GM19328 (cell line): ENCODE results near the gene MRPL38.
"Not testable (repeated sequence)": the region's sequence is repeated elsewhere in the genome, so short reads cannot be mapped to it uniquely, and the experiment has no call there.

Experiments used
- ATAC-seq: cut with Tn5 transposase; IDR thresholded peaks from one replicate; pipeline ENCODE4 v1.9.1; 2021; ENCODE audit warnings: mild to moderate bottlenecking, moderate library complexity; ENCODE audit not compliant: unreplicated experiment

The MRPL38 gene

DNA sequence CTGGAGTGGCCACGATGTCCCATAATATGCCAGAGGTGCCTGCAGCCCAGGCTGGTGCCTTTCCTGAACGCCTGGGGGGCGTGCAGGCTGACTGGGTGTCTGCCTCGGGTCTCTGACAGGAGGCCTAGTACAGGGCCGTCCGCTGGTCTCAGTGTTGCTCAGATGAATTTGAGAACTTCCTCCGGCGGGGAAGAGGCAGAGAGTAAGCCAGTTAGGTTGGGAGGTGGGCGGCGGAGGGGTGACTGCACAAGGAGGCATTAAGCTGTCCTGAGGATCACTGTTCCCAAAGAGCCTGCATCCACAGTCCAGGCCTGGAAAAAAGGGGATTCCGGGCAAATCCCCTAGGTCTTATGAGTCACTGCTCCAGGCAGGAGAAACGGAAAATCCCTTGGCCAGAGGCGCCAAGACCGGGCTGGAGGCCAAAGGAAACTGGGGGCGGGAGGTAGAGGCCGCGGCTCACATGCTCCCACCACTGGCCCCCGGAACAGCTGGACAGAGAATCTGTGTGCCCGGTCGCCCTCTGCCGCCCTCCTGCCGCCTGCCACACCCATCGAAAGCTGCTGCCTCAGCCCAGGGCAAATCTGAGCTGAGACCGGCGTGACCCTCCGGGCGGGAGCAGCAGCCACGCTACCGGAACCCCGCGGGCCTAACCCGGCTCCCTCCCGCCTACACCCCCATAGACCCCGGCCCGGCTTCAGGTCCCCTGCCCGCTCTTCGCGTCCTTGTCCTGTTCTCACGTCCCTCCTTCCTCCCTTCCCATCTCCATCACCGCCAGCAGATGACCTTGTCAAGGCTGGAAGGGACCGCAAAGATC lies 27.5 kb downstream of the MRPL38 start:
- no peak for ATAC-seq

DNA sequence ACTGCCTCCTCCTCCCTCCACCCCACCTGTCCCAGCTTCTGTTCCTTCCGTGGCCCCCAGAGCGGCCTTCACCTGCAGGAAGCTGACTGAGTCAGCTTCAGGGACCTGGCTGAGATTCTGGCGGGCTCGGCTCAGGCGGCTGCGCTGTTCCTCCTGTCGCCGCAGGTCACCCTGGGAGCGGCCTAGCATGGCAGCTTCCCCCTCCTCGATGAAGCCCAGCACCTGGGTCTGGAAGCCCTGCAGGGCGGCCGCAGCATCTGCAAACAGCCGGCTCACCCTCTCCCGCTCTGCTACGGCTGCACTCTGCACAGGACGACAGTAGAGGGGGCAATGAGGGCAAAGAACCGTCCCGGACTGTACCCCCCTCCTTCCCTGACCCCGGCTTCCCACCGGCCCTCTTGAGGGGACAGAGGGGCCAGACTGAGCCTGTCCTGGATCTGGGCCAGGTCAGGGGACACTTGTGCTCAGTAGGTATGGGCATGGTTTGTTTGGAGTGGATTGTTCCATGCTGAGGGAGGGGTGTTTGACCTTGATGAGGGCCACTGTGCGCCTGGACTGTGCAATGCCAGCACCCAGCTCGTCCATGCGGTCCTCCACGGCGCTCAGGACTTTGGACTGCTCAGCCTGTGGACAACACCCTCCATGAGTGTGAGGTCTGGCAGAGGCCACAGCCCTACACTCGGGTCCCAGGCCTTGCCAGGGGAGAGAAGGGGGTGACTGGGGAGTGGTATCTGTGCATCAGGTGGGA lies 28.3 kb downstream of the MRPL38 start:
- no peak for ATAC-seq

DNA sequence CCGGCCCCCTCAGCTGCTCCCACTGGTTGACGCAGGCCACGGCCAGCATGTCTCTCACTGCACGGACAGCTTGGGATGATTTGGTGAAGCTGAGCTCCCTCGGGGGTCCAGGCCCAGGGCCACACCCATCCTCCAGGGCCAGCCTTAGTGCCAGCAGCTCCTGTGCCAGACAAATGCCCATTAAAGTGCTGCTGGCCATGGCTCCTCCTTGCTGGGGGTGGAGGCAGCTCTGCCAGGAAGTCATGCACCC lies 28.8 kb downstream of the MRPL38 start:
- no peak for ATAC-seq

DNA sequence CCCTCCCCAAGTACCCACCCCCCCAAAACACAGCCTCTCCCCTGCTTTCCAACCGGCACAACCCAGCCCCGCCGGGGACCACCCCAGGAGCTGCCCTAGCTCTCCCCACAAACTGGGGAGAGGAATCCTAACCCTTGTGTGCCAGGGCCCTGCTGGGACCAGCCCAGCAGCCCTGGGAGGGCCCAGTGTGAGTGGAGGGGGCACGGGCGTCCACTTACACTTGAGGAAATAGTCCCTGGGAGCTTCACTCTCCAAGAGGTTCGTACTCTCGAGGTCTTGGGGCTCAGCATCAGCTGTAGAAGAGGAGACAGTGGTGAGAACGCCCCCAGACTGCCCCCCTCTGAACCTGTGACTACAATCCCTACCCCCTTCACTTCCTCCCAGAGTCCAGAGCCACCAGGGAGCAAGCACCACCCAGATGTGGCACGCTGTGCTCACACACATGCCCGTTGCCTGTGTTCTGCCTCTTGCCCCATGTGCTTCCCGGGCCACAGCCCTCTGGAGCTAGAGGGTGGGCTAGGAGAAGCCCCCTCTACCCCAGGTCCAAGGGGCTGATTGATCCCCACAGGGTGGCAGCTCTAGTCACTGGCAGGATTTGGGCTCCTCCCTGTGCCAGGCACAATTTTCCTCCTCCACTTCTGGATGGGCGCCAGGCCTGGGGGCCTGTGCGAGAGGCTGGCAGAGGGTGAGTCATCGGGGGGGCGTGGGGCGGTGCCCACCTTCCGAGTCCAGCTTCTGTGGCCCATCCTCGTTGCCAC lies 29.3 kb downstream of the MRPL38 start:
- ATAC-seq, result no peak

DNA sequence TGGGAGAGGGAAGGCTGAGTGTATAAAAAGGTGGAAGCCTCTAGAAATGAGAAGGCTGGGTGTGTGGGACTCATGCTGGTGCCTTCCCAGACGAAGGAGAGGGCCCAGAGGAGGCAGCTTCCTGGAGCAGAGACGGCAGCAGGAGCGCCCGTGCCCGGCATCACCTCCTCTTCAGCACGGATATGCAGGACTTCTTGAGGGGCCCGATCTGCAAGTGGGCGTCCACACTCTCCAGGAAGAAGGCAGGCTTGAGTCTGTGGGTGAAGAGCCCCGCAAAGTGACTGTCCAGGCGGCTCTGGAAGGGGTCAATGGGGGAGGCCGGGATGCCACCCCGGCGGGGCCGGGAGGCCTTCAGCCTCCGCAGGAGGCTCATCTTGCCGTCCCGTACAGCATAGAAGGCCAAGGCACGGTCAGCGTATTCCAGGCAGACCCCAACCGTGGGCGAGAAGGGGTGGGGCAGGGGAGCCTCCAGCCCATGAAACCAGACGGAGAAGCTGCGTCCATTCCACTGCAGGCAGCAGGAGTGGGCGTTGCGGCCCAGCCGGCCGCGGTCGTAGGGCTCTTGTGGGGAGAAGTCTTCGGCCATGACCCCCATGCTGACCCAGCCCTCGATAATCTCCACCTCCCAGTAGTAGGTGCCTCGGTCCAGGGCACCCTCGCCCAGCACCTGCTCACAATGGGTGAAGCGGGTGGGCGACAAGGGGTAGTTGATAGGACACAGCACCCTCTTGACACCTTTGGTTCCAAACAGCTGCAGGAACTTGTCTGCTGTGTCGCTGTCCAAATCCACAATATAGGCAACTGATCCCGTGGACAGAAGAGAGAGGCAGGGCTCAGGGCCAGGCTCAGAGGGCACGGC lies 30.1 kb downstream of the MRPL38 start:
- ATAC-seq, result no peak

DNA sequence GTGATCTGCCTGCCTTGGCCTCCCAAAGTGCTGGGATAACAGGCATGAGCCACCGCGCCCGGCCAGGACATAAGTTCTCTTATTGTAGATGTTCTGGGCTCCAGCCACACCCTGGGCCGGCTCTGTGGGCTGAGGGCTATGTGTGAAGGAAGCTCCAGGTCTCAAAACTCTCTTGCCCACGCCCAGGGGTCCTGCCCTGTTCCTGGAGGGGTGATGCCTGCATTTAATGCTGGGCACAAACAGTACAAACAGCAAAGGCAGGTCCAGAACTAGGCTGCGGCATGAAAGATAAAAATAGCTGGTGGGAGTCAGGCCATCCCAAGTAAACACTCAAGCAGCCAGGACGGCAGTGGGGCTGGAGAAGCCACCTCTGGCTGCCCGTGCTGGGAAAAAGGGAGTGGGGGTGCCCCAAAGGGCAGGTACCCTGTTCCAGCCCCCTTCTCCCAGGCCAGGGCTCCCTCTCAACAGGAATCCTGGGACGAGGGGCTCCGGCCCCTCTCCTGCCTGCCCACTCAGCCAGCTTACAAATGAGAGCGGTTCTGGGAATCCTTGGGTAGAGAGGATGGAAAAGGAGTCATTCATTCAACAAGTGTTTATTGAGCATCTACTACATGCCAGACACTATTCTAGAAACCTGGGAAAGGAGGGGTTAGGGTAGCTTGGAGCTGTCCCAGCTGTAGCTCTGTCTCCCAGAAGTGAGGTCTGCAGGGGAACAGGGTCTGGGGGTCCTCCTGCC lies 30.9 kb downstream of the MRPL38 start:
- ATAC-seq, result no peak

- ATAC-seq, result no peak
Observed at GRCh38 chr17:75872434-75873351, 32.0 kb downstream of the MRPL38 start.

DNA sequence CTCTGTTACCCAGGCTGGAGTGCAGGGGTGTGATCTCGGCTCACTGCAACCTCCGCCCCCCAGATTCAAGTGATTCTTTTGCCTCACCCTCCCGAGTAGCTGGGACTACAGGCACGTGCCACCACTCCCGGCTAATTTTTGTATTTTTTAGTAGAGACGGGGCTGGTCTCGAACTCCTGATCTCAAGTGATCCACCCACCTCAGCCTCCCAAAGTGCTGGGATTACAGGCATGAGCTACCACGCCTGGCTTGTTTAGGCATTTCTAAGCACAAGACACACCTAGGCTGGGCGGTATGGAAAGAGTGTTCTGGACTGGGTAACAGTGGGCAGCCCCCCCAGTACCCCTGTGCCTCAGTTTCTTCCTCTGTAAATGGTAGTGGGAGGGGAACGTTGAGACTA lies 34.5 kb downstream of the MRPL38 start:
- ATAC-seq, result not testable (repeated sequence)

GRCh38 chr17:75869282-75870141 lies 35.2 kb downstream of the MRPL38 start:
- no peak for ATAC-seq

DNA sequence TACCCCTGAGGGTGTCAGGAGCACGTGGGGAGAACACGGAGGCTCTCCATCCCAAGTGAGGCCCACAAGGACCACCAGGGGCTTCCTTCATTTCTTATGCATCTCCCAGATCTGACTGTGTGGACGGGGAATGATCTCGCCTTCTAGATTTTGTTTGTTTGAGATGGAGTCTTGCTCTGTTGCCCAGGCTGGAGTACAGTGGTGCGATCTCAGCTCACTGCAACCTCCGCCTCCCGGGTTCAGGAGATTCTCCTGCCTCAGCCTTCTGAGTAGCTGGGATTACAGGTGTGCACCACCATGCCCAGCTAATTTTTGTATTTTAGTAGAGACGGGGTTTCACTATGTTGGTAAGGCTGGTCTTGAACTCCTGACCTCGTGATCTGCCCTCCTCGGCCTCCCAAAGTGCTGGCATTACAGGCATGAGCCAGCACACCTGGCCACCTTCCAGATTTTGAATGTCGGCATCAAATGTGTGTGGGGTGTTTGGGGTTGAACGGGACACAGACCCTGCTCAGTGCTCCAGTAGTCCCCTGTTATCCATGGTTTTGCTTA lies 35.9 kb downstream of the MRPL38 start:
- not testable (repeated sequence) for ATAC-seq

DNA sequence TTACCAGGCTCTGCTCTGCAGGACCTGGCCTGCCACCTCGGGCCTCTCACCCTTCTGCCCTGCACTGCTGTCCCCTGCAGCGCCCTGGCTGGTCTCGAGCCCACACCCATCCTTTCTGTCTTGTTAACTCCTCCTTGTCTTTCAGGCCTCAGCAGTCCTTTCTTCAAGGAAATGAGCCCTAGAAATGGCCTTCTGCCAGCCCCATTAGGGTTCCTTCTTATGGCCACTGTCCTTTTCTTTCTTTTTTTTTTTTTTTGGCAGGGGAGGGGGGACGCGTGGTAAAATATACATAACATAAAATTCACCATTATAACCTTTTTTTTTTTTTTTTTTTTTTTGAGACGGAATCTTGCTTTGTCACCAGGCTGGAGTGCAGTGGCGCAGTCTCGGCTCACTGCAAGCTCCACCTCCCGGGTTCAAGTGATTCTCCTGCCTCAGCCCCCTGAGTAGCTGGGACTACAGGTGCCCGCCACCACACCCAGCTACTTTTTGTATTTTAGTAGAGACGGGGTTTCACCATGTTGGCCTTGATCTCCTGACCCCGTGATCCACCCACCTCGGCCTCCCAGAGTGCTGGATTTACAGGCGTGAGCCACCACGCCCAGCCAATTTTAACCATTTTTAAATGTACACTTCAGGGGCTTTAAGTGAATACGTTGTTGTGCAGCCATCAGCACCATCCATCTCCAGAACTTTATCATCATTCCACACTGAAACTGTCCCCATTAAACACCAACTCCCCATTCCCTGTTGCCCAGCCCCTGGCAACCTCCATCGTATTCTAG lies 39.1 kb downstream of the MRPL38 start:
- ATAC-seq, result not testable (repeated sequence)

GRCh38 chr17:75864887-75865286 lies 39.8 kb downstream of the MRPL38 start:
- not testable (repeated sequence) for ATAC-seq

DNA sequence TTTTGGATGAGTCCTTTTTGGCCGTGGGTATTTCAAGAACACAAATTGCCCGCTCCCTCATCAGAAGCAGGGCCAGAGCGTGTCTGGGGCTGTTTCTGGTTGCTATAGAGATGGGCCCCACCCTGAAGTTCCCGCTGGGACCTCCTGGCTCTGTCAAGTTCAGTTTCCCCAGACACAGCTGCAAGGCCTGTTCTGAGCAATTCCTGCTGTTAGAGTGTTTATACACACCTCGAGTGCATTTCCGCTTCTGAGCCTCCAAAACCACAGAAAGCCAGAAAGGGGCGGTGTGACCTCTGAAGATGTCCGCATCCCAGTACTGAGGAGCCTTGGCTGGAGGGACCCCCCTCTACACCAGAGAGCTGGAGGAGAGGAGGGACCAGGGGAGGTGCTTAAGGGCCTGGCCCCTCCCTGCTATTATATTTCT lies 40.2 kb downstream of the MRPL38 start:
- ATAC-seq, result peak; percentile 57

DNA sequence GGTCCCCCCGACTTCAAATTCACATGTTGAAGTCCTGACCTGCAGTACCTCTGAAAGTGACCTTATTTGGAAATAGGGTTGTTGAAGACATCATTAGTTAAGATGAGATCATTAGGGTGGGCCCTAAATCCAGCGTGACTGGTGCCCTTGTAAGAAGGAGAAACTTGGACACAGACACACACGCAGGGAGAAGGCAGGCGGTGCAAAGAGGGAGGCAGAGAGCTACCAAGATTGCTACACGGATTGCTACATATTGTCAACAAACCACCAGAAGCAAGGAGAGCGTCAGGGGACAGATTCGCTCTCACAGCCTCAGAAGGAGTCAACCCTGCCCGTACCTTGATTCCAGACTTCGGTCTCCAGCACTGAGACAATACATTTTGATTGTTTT lies 42.8 kb downstream of the MRPL38 start:
- ATAC-seq, result no peak

DNA sequence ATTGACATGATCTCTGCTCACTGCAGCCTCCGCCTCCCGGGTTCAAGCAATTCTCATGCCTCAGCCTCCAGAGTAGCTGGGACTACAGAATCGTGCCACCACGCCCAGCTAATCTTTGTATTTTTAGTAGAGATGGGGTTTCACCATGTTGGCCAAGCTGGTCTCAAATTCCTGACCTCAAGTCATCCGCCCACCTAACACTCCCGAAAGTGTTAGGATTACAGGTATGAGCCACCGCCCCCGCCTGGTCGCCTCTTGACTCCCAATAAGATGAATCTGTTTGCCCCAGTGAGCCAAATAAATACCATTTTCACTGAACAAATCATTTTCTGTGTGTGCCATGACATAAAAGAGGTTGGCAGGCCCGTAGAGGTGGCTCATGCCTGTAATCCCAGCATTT lies 45.3 kb downstream of the MRPL38 start:
- ATAC-seq, result not testable (repeated sequence)

GRCh38 chr17:75856062-75856756 lies 48.5 kb downstream of the MRPL38 start:
- no peak for ATAC-seq
